OCI-LY3 (cell line): ENCODE results near the gene BCL11B.

Source experiments
- H2AFZ ChIP-seq: fragments of 200-600, 300-600 bp; shearing (Covaris generic); 2 replicates; pipeline ENCODE4 v1.6.0; 2014; ENCODE audit warnings: antibody characterized with exemption, low read depth, low read length
- H3K27ac ChIP-seq: fragments of 200-600, 300-600 bp; sonication (generic); 2 replicates; pipeline ENCODE4 v1.5.1; 2014; ENCODE audit warnings: mild to moderate bottlenecking, low read length, moderate library complexity, mixed read lengths
- H3K27me3 ChIP-seq: fragments of 200-600, 300-600 bp; sonication (generic); 2 replicates; pipeline ENCODE4 v1.6.1; 2014; ENCODE audit warnings: low read depth, low read length, mixed read lengths
- H3K36me3 ChIP-seq: fragments of 200-600, 300-600 bp; sonication (generic); replicated peaks from 2 replicates; pipeline ENCODE3; 2014; ENCODE audit warnings: low read depth, low read length, mixed read lengths
- H3K4me1 ChIP-seq: fragments of 300-600, 200-600 bp; sonication (generic); 2 replicates; pipeline ENCODE4 v1.6.1; 2014; ENCODE audit warnings: low read length, mixed read lengths
- H3K4me2 ChIP-seq: fragments of 200-600, 300-600 bp; sonication (generic); 2 replicates; pipeline ENCODE4 v1.6.1; 2014; ENCODE audit warnings: low read length, mixed read lengths
- H3K4me3 ChIP-seq: fragments of 300-600, 200-600 bp; sonication (generic); 2 replicates; pipeline ENCODE4 v1.5.1; 2014; ENCODE audit warnings: antibody characterized with exemption, mild to moderate bottlenecking, low read length, moderate library complexity
- H3K79me2 ChIP-seq: fragments of 300-600, 200-600 bp; shearing (Covaris generic); 2 replicates; pipeline ENCODE4 v1.6.1; 2014; ENCODE audit warnings: mild to moderate bottlenecking, low read length, mixed read lengths
- H3K9ac ChIP-seq: fragments of 300-600, 200-600 bp; shearing (Covaris generic); 2 replicates; pipeline ENCODE4 v1.6.0; 2014; ENCODE audit warnings: mild to moderate bottlenecking, low read length, moderate library complexity
- H3K9me3 ChIP-seq: fragments of 200-600, 300-600 bp; shearing (Covaris generic); 2 replicates; pipeline ENCODE4 v1.6.1; 2014; ENCODE audit warnings: low read length, mixed read lengths; ENCODE audit not compliant: insufficient read depth
- H4K20me1 ChIP-seq: fragments of 200-600, 300-600 bp; sonication (generic); 2 replicates; pipeline ENCODE4 v1.6.1; 2016; ENCODE audit warnings: low read length, mixed read lengths; ENCODE audit not compliant: insufficient read depth
- EZH2phosphoT487 ChIP-seq: fragments of 200-600 bp; shearing (Covaris generic); IDR thresholded peaks from 2 replicates; pipeline ENCODE4 v1.6.1; 2018; ENCODE audit warnings: antibody characterized with exemption, mixed run types, low read depth
- TF ChIP-seq, protein P1 (sequence below): fragments of 200-600, 300-600 bp; sonication (generic); IDR thresholded peaks from 2 replicates; pipeline ENCODE4 v1.5.1; 2014; ENCODE audit warnings: antibody characterized with exemption, low read length, low read depth

The BCL11B gene

DNA sequence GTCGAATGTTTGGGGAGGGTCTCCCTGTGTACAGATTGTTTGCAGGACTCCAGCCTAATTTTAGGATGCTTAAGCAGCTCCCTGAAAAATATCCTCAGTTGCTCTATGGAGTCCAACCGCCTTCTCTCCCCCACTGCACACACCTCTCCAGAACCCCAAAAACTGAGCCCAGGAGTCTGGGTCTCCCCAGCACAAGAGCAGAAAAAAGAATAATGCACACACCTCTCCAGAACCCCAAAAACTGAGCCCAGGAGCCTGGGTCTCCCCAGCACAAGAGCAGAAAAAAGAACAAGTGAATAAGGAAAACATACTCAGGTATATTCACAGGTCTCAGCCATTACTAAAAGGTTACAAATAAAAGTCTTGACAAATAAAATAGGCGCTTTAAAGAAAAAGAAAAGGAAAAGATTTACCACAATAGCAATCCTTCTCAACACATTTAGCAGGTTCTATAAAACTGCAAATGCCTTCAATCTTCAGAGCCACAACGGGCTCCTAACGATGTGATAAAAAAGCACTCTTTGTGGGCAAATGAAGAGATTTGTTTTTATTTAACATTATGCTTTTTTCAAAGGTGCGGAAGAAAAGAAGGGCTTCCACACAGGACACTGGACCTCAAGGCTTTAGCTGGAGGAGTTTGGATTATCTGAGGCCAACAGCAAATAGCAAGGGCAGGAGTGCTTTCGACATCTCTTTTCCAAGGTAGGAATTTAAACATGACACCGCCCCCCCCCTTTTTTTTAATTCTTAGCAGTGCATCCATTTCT, 8.2 kb downstream of the BCL11B start:
- Histone ChIP-seq H3K79me2 (no peaks in the 10 kb centered on the region), H3K27me3 (no peaks in the 10 kb centered on the region), H3K36me3 (no peaks in the 10 kb centered on the region), H3K4me1 (peaks cover 15% of the 10 kb centered on the region), H4K20me1 (no peaks in the 10 kb centered on the region), H3K9ac (no peak overlapping the region), H3K9me3 (no peaks in the 10 kb centered on the region), H3K27ac (no peak overlapping the region), H3K4me2 (no peak overlapping the region), H2AFZ (no peak overlapping the region), H3K4me3 (no peak overlapping the region)
- TF ChIP-seq, protein P1, sequence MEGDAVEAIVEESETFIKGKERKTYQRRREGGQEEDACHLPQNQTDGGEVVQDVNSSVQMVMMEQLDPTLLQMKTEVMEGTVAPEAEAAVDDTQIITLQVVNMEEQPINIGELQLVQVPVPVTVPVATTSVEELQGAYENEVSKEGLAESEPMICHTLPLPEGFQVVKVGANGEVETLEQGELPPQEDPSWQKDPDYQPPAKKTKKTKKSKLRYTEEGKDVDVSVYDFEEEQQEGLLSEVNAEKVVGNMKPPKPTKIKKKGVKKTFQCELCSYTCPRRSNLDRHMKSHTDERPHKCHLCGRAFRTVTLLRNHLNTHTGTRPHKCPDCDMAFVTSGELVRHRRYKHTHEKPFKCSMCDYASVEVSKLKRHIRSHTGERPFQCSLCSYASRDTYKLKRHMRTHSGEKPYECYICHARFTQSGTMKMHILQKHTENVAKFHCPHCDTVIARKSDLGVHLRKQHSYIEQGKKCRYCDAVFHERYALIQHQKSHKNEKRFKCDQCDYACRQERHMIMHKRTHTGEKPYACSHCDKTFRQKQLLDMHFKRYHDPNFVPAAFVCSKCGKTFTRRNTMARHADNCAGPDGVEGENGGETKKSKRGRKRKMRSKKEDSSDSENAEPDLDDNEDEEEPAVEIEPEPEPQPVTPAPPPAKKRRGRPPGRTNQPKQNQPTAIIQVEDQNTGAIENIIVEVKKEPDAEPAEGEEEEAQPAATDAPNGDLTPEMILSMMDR, result no peak
- TF ChIP-seq EZH2phosphoT487, result no peak

DNA sequence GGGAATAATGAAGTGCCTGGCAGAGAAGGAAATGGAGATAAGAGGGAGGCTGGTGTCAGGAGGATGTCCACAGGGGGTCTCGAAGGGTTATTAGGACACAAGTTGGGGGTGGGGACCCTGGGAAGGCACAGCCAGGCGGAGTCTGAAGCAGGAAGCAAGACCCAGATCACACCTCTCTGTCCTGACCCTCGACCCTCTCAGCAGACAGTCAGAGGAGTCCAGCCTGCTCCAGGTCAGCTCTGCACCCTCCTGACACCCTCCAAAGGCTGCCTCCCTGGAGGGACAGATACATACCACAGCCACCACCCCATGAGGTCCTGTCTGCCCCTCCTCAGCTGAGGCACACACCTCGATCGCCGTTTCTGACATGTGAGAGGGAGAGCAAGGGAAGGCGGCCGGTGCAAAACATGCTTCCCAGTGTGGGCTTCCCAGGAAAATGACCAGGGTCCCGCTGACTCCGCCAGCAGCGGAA, 9.0 kb downstream of the BCL11B start:
- H3K4me1 ChIP-seq, result peaks cover 15% of the 10 kb centered on the region
- no peak overlapping the region for H3K4me2 ChIP-seq
- no peaks in the 10 kb centered on the region for H3K9me3 ChIP-seq
- no peaks in the 10 kb centered on the region for H4K20me1 ChIP-seq
- H3K36me3 ChIP-seq, result no peaks in the 10 kb centered on the region
- no peak overlapping the region for H3K4me3 ChIP-seq
- no peak overlapping the region for H3K27ac ChIP-seq
- TF ChIP-seq EZH2phosphoT487, result no peak
- TF ChIP-seq, protein P1, result no peak
- no peaks in the 10 kb centered on the region for H3K79me2 ChIP-seq
- H3K27me3 ChIP-seq, result no peaks in the 10 kb centered on the region
- no peak overlapping the region for H2AFZ ChIP-seq
- H3K9ac ChIP-seq, result no peak overlapping the region

DNA sequence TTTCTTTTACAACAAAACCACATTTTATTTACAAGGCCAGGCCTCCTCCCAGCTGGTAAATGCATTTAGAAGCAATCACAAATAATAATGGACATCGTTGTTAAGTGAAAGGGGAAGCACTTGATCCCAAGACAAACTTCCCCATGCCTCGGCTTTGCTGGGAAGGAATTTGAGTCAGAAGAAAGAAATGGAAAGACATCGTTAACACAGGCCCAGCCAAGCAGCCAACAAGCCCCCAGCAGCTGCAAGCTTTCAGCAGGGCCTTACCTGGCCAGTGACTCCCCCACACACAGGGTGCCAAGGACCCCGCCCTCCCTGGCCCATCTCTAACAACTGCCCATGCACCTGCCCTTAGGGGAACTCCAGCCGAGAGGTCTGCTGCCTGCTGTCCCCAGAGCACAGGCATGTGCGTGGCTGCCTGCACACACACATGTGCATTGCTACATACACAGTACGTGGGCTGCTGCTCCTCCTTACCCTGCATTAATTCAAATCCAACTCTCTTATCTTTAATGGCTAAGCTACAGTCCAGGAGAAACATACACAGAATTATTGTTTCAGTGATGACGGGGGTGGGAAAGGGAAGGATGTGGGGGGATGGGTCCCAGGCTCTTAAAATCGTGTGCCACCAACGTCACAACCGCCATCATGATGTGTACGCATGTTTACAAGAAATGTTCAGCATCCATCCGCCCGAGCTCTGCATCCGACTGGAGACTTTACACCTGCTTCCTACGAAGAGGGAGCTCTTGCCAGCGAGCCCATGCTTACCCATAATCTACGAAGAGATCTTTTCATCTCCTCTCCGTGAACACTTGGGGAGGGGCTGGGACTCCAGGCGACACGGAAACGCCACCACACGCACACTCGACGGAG, 9.8 kb downstream of the BCL11B start:
- Histone ChIP-seq H3K4me1 (peaks cover 15% of the 10 kb centered on the region), H4K20me1 (no peaks in the 10 kb centered on the region), H3K9ac (no peak overlapping the region), H3K9me3 (no peaks in the 10 kb centered on the region), H3K27ac (no peak overlapping the region), H2AFZ (no peak overlapping the region), H3K27me3 (no peaks in the 10 kb centered on the region), H3K36me3 (no peaks in the 10 kb centered on the region), H3K4me2 (no peak overlapping the region), H3K79me2 (no peaks in the 10 kb centered on the region), H3K4me3 (no peak overlapping the region)
- TF ChIP-seq, protein P1, result no peak
- TF ChIP-seq EZH2phosphoT487, result no peak
